Measurements from ENCODE around the gene DBR1. TPM values are rescaled to one million over a fixed set of nuclear protein-coding genes. Genes with fewer than 3 reads are reported as not detected.
"Not testable (repeated sequence)": the region's sequence is repeated elsewhere in the genome, so short reads cannot be mapped to it uniquely, and the experiment has no call there.

Gene DBR1
- total RNA-seq, 1 donor from 2014 or later, result 41.6 TPM

GRCh38 chr3:138187296-138188012, 12.7 kb upstream of the DBR1 start, which contains the start of gene ARMC8:
Gene ARMC8 (plus strand): TSS chr3:138187301. CDS start chr3:138187555, 254 bp downstream.
- FAIRE-seq (no peak), DNase-seq (ENCODE audit: low spot score in 2 of 2) (no peak)

GRCh38 chr3:138186803-138187295, 12.1 kb upstream of the DBR1 start:
- no peak for FAIRE-seq
- DNase-seq (ENCODE audit: low spot score in 2 of 2), result peak; percentile 86 to 91

- DNase-seq (ENCODE audit: low spot score in 2 of 2) (no peak), FAIRE-seq (no peak)
These were observed 11.5 kb upstream of the DBR1 start for GRCh38 chr3:138186221-138186620.

- DNase-seq (ENCODE audit: low spot score in 2 of 2), result no peak
These were observed 10.3 kb upstream of the DBR1 start for GRCh38 chr3:138184994-138185393.

GRCh38 chr3:138180375-138181029, 5.8 kb upstream of the DBR1 start:
- DNase-seq (ENCODE audit: low spot score in 2 of 2) (no peak), FAIRE-seq (no peak)

More at GRCh38 chr3:138184994-138185393, 10.3 kb upstream of the DBR1 start:
- FAIRE-seq, result no peak

- FAIRE-seq, result no peak
- DNase-seq (ENCODE audit: low spot score in 2 of 2), result no peak
These were observed 826 bp downstream of the DBR1 start for GRCh38 chr3:138173769-138174420.

GRCh38 chr3:138172625-138173024, 2.1 kb downstream of the DBR1 start:
- DNase-seq (ENCODE audit: low spot score in 2 of 2) (no peak), FAIRE-seq (no peak)

GRCh38 chr3:138165061-138165460, 9.7 kb downstream of the DBR1 start:
- no peak for FAIRE-seq
- DNase-seq (ENCODE audit: low spot score in 2 of 2), result no peak

- no peak for DNase-seq (ENCODE audit: low spot score in 2 of 2)
- FAIRE-seq, result no peak
These were observed 17.0 kb downstream of the DBR1 start for GRCh38 chr3:138157743-138158142.

GRCh38 chr3:138154534-138154933, 20.2 kb downstream of the DBR1 start:
- FAIRE-seq (no peak), DNase-seq (ENCODE audit: low spot score in 2 of 2) (no peak)

- FAIRE-seq (no peak), DNase-seq (ENCODE audit: low spot score in 2 of 2) (no peak)
These were observed 26.2 kb downstream of the DBR1 start for GRCh38 chr3:138148503-138148902.

- DNase-seq (ENCODE audit: low spot score in 2 of 2); FAIRE-seq: not testable (repeated sequence)
These were observed 32.5 kb downstream of the DBR1 start for GRCh38 chr3:138142181-138142580.

GRCh38 chr3:138140940-138141339, 33.8 kb downstream of the DBR1 start:
- FAIRE-seq (no peak), DNase-seq (ENCODE audit: low spot score in 2 of 2) (no peak)

GRCh38 chr3:138139691-138140090, 35.0 kb downstream of the DBR1 start:
- DNase-seq (ENCODE audit: low spot score in 2 of 2), result no peak
- FAIRE-seq, result no peak

GRCh38 chr3:138137861-138138260, 36.9 kb downstream of the DBR1 start:
- DNase-seq (ENCODE audit: low spot score in 2 of 2) (no peak), FAIRE-seq (no peak)

GRCh38 chr3:138136201-138136600, 38.5 kb downstream of the DBR1 start:
- DNase-seq (ENCODE audit: low spot score in 2 of 2) (no peak), FAIRE-seq (no peak)

GRCh38 chr3:138135833-138136194, 38.9 kb downstream of the DBR1 start:
- no peak for DNase-seq (ENCODE audit: low spot score in 2 of 2)
- no peak for FAIRE-seq

GRCh38 chr3:138135146-138135832, 39.4 kb downstream of the DBR1 start:
- FAIRE-seq, result no peak
- DNase-seq (ENCODE audit: low spot score in 2 of 2), result no peak

- FAIRE-seq (no peak), DNase-seq (ENCODE audit: low spot score in 2 of 2) (no peak)
These were observed 42.5 kb downstream of the DBR1 start, which contains the start of gene A4GNT for GRCh38 chr3:138132239-138132638. Gene A4GNT (minus strand): TSS chr3:138132390. CDS start chr3:138131256, 1,134 bp downstream.

GRCh38 chr3:138127636-138128365, 46.9 kb downstream of the DBR1 start:
- no peak for DNase-seq (ENCODE audit: low spot score in 2 of 2)
- no peak for FAIRE-seq
